NCI-H146 (cell line): ENCODE measurements around the gene SERPINB2.
A peak's percentile ranks its signal among the peaks of the same experiment; 100 is the strongest.

Experiments used
- DNase-seq: peaks from one replicate; lab custom pipeline; 2025; lab: John Stamatoyannopoulos, UW

The SERPINB2 gene

DNA sequence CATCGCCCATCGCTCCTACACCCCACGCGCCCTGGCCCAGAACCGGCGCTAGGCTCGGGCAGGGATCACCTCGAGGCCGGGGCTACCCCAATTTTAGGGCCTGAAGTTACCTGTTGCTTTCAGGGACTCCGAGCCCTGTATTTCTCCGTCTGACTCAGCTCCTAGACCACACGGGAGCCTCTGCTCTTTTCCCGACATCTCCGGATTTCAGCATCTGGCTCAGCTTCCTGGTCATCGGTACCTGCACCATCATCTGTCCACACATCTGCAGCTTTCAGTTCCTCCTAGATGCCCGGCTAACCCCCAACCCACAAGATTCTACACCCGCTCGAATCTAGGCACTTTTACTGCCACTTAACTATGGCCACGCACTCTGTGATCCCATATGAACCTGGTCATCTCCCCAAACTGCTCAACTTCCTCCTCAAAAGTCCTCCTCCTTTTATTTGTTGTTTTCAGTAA, 49.5 kb downstream of the SERPINB2 start:
- DNase-seq: no peak

DNA sequence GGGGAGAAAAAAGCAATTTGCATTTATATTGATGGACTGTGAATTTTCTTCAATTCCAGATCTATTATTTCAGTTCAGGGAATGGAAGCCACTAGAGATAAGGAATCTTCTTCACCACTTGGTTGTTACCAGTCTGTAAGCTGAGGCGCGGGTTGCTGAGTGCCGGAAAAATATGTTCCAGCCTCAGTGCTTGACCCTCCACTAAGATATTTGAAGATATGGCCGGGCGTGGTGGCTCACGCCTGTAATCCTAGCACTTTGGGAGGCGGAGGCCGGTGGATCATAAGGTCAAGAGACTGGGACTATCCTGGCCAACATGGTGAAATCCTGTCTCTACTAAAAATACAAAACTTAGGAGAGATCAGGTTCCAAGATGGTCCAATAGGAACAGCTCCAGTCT, 52.5 kb downstream of the SERPINB2 start:
- no peak for DNase-seq

DNA sequence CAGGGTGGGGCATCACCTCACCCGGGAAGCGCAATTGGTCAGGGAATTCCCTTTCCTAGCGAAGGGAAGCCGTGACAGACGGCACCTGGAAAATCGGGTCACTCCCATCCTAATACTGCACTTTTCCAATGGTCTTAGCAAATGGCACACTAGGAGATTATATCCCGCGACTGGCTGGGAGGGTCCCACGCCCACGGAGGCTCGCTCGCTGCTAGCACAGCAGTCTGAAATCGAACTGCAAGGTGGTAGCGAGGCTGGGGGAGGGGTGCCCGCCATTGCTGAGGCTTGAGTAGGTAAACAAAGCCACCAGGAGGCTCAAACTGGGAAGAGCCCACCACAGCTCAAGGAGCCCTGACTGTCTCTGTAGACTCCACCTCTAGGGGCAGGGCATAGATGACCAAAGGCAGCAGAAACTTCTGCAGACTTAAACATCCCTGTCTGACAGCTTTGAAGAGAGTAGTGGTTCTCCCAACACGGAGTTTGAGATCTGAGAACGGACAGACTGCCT, 53.1 kb downstream of the SERPINB2 start:
- DNase-seq: peak; percentile 41

DNA sequence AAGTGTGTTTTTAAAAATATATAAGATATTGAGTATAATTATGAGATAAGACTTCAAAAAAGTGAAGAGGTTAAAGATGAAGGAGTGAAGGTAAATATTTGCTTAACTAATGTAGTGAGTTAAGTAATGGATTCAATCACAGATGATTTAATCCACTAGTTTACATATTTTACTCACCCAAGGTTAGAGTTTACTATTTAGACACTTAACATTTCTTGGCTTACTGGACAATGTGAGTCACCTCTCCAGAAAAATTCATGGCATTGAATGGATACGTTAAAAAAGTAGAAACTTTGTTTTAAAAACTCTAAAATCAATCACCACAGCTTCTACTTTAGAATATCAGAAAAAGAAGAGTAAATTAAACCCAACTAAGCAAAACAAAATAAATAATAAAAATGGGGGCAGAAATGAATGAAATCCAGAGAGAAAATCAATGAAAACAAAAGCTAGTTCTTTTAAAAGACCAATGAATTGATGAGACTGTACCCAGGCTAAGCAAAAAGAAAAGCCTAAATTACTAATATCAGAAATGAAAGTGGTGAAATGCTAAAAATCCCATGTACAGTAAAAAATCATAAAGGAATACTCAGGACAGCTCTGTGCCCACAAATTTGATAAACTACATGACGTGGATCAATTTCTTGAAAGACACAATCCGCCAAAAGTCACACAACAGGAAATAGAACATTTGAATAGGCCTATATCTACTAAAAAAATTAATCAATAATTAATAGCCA, 59.7 kb downstream of the SERPINB2 start:
- no peak for DNase-seq

DNA sequence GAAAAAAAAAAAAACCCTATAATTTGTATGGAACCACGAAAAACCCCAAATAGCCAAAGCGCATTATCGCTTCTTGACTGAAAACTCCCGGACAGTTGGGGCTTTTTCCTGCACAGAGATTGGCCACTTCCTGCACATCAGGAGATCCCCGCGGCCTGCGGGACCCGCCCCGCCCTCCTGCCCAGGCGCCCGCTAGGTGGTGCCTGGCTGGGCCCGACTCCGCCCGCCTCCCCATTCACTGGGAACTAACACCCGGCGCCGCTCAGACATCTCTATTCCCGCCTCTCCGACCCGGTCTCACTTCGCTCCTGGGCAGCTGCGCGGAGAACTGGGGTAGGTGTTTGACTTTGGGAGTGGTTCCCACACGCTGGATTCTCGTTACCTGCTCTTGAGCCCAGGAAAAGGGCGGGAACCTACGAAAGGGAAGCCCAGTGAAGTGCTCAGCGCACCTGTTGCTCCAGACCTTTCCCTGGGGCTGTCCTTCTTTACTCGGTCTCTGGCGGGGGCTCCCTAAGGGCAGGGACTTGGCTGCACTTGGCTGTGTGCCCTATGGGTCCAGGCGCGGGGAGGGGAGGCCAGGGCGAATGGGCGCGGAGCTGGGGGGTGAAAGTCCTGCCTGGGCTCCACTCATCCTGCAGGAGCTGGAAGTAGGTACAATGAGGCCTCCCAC, 61.7 kb downstream of the SERPINB2 start, which contains the start of gene HMSD:
HMSD (plus strand) TSS at position 234 of the 670 bp plus-strand sequence. CDS start 4,155 bp downstream, outside the sequence.
- DNase-seq: peak; percentile 97

DNA sequence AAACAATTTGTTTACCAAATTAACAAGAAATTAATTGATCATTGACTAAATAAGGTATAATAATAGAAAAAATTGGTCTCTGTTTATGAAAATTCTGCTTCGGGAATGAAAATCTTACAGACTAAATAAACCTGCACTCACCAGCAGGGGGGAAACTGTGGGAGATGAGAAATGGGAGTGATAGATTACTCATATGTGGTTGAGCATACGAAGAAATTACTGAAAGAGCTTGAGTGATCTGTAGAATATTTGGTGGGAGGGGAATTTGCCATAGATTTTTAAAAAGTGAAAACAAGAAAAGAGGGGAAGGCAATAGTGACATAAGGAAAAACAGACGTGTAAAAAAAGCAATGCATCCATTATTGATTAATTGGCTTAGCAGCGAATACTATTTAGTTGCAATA, 63.8 kb downstream of the SERPINB2 start:
- no peak for DNase-seq
